Measurements from ENCODE around the gene CFAP161.

Gene CFAP161

DNA sequence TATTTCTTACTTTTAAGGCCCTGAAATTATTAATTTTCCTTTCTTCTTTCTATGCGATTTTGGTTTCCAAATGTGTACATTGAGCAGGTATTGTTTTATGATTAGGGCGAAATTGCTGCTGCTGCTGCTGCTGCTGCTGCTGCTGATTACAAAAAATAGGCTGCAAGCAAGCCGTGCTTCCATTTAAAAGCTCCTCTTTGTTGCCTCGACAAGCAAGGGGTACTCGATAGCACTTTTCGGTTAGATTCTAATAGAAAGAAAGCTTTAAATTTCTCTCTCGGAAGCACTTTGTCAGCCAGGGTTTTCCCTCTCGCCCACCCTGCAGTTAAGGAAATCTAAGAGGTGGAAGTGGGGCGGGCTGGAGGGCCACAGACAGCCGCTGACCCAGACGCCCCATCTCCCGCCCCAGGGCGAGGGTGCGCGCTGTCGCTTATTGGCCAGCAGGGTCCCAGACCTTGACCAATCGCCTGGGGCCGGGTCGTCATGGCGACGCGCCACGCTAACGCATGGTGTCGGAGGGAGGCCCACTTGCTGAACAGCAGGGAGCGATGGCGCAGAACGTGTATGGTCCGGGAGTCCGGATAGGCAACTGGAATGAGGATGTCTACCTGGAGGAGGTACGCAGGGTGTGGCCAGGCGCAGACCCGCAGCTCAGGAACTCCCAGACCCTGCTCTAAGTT, at the start of gene CFAP161:
Gene CFAP161, plus strand, starts transcription at position 489 of the 680 bp plus-strand sequence. Its CDS starts 60 bp downstream, at position 549.
- H3K4me3 ChIP-seq (ENCODE audit: low read length) = peak within 1 kb of the TSS; percentile 49
- peak; percentile 17 for DNase-seq (ENCODE audit: low read depth)
- TF ChIP-seq, protein P1, sequence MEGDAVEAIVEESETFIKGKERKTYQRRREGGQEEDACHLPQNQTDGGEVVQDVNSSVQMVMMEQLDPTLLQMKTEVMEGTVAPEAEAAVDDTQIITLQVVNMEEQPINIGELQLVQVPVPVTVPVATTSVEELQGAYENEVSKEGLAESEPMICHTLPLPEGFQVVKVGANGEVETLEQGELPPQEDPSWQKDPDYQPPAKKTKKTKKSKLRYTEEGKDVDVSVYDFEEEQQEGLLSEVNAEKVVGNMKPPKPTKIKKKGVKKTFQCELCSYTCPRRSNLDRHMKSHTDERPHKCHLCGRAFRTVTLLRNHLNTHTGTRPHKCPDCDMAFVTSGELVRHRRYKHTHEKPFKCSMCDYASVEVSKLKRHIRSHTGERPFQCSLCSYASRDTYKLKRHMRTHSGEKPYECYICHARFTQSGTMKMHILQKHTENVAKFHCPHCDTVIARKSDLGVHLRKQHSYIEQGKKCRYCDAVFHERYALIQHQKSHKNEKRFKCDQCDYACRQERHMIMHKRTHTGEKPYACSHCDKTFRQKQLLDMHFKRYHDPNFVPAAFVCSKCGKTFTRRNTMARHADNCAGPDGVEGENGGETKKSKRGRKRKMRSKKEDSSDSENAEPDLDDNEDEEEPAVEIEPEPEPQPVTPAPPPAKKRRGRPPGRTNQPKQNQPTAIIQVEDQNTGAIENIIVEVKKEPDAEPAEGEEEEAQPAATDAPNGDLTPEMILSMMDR (conservative IDR thresholded peaks at IDR 0.05; ENCODE audit: low read depth, low read length) = no peak

DNA sequence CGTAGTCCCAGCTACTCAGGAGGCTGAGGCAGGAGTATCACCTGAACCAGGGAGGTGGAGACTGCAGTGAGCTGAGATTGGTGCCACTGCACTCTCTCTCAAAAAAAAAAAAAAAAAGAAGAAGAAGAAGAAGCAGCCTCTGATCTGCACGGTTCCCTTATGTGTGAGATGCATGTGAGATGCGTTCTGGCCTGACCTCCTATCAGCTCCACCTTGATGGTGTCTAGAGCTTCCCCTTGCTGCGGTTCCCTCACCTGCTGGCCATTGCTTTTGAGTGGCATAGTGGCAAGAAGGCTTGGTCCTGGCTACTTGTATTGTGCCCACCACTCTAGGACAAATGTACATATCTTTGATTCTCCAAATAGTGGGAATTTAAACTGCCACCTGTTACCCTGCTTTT, 49.4 kb upstream of the CFAP161 start:
- no peak overlapping the region for H3K4me3 ChIP-seq (ENCODE audit: low read length)
- no peak for DNase-seq (ENCODE audit: low read depth)
- TF ChIP-seq, protein P1 (conservative IDR thresholded peaks at IDR 0.05; ENCODE audit: low read depth, low read length) = no peak

- H3K4me3 ChIP-seq (ENCODE audit: low read length) = no peak overlapping the region
- TF ChIP-seq, protein P1 (conservative IDR thresholded peaks at IDR 0.05; ENCODE audit: low read depth, low read length) = no peak
- no peak for DNase-seq (ENCODE audit: low read depth)
These were observed 48.9 kb upstream of the CFAP161 start for GRCh38 chr15:81085213-81085612.

DNA sequence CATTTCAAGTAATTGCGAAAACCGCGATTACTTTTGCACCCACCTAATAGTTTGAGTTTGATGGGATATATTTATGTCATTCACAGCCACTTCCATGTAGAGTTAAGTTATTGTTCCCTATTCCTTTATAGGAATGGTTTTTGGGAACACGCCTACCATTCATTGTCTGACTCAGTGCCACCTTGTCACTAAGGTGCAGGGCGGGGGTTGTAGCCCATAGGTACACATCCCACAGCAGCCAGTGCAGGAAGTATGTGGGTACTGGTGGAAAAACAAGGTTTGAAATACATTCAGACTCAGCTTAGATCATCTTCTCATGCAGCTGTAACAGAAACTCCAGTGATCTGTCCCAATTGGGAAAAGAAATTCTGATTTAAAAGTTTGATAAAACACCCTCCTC, 48.2 kb upstream of the CFAP161 start:
- no peak overlapping the region for H3K4me3 ChIP-seq (ENCODE audit: low read length)
- no peak for DNase-seq (ENCODE audit: low read depth)
- TF ChIP-seq, protein P1 (conservative IDR thresholded peaks at IDR 0.05; ENCODE audit: low read depth, low read length) = no peak

- H3K4me3 ChIP-seq (ENCODE audit: low read length) = no peak overlapping the region
- TF ChIP-seq, protein P1 (conservative IDR thresholded peaks at IDR 0.05; ENCODE audit: low read depth, low read length) = no peak
- no peak for DNase-seq (ENCODE audit: low read depth)
These were observed 47.0 kb upstream of the CFAP161 start for GRCh38 chr15:81087066-81087465.

- no peak overlapping the region for H3K4me3 ChIP-seq (ENCODE audit: low read length)
- TF ChIP-seq, protein P1 (conservative IDR thresholded peaks at IDR 0.05; ENCODE audit: low read depth, low read length) = no peak
- no peak for DNase-seq (ENCODE audit: low read depth)
These were observed 46.4 kb upstream of the CFAP161 start for GRCh38 chr15:81087694-81088093.

- DNase-seq (ENCODE audit: low read depth) = no peak
- TF ChIP-seq, protein P1 (conservative IDR thresholded peaks at IDR 0.05; ENCODE audit: low read depth, low read length) = no peak
- H3K4me3 ChIP-seq (ENCODE audit: low read length) = no peak overlapping the region
These were observed 45.5 kb upstream of the CFAP161 start for GRCh38 chr15:81088470-81089013.

Data from retinal pigment epithelial cell (primary cell).